ENCODE results near the gene GRIP2. TPM values are rescaled to one million over a fixed set of nuclear protein-coding genes. Genes with fewer than 3 reads are reported as not detected.

The GRIP2 gene
- polyA plus RNA-seq, 3 donors = not detected

DNA sequence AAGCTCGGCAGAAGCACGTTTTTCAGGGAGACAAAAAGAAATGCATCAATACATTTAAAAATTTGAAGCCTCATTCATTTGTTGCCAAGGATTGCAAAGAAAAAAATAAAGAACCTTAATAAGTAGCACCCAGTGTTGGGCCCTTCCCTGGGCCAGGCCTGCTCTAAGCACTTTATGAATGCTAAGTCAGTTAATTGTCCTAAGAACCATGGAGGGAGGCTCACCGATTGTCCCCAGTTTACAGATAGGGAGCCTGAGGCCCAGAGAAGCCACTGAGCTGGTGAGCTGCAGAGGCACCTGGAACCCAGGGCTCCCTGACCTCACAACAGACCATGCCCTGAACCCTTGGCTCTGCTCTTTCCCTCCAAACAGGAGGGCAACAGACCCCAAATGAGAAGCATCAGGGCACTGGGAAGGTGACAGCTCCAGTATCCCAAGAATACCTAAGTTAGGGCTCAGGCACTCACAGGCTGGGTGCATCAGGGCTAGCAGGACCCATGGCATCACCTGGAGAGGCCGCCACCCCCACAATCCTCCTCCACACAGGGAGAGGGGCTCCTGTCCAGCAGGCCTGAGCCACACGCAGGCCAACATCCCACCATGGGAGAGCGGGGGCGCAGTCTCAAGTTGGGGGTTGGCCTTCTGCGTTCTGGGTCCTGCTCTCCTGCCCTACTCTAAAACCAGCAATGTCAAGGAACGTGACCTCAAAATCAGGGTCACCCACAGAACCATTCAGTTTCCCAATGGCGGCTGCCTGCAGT is 3.9 kb downstream of the GRIP2 start:
- no peak overlapping the region for H3K4me3 ChIP-seq (replicated peaks in 1 of 3; ENCODE audit: low read depth in 2 of 3, low read length in 3 of 3)
- WGBS (ENCODE audit: insufficient coverage) = 91% methylated on average over 7 of the region's 10 CpGs
- H3K9me3 ChIP-seq (replicated peaks in 1 of 2; ENCODE audit: control insufficient read depth in 1 of 2, insufficient read depth in 1 of 2, low read length in 2 of 2) = no peaks in the 10 kb centered on the region
- no peak overlapping the region for H3K9ac ChIP-seq (ENCODE audit: insufficient read depth, low read length, poor library complexity, severe bottlenecking)
- no peaks in the 10 kb centered on the region for H4K20me1 ChIP-seq (ENCODE audit: insufficient read depth, low read length)
- no peaks in the 10 kb centered on the region for H3K36me3 ChIP-seq (replicated peaks in 1 of 2; ENCODE audit: control insufficient read depth in 1 of 2, insufficient read depth in 2 of 2, low read length in 2 of 2)
- no peak overlapping the region for H3K4me2 ChIP-seq (replicated peaks; ENCODE audit: extremely low read depth, low read length, poor library complexity, severe bottlenecking)
- Mint-ChIP-seq H3K4me3 (no peak overlapping the region), H3K27ac (no peak overlapping the region), H3K4me1 (no peaks in the 10 kb centered on the region), H3K27me3 (ENCODE audit: low read depth in 3 of 3) (peaks cover 4 to 22% (median 5%) of the 10 kb centered on the region in 3 donors), H3K36me3 (no peaks in the 10 kb centered on the region), H3K9me3 (peaks cover 0 to 2% (median 0%) of the 10 kb centered on the region in 7 donors)
- intact Hi-C loops (cut with micrococcal nuclease) = no loop called here
- H2AFZ ChIP-seq (ENCODE audit: insufficient read depth, low read depth, low read length, poor library complexity, severe bottlenecking) = no peak overlapping the region
- H3K79me2 ChIP-seq (ENCODE audit: insufficient read depth, low read length) = no peaks in the 10 kb centered on the region
- H3K4me1 ChIP-seq (ENCODE audit: control insufficient read depth in 1 of 2, insufficient read depth in 2 of 2, low read length in 2 of 2) = no peaks in the 10 kb centered on the region
- TF ChIP-seq, protein P1, sequence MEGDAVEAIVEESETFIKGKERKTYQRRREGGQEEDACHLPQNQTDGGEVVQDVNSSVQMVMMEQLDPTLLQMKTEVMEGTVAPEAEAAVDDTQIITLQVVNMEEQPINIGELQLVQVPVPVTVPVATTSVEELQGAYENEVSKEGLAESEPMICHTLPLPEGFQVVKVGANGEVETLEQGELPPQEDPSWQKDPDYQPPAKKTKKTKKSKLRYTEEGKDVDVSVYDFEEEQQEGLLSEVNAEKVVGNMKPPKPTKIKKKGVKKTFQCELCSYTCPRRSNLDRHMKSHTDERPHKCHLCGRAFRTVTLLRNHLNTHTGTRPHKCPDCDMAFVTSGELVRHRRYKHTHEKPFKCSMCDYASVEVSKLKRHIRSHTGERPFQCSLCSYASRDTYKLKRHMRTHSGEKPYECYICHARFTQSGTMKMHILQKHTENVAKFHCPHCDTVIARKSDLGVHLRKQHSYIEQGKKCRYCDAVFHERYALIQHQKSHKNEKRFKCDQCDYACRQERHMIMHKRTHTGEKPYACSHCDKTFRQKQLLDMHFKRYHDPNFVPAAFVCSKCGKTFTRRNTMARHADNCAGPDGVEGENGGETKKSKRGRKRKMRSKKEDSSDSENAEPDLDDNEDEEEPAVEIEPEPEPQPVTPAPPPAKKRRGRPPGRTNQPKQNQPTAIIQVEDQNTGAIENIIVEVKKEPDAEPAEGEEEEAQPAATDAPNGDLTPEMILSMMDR (IDR thresholded peaks at IDR 0.05) = no peak
- peaks cover 0 to 7% of the 10 kb centered on the region in 2 donors for H3K27me3 ChIP-seq (ENCODE audit: control insufficient read depth in 2 of 2, insufficient read depth in 2 of 2, low read length in 2 of 2)
- no peak overlapping the region for H3K27ac ChIP-seq (ENCODE audit: low read depth in 1 of 2, low read length in 2 of 2)
- DNase-seq = no peak

DNA sequence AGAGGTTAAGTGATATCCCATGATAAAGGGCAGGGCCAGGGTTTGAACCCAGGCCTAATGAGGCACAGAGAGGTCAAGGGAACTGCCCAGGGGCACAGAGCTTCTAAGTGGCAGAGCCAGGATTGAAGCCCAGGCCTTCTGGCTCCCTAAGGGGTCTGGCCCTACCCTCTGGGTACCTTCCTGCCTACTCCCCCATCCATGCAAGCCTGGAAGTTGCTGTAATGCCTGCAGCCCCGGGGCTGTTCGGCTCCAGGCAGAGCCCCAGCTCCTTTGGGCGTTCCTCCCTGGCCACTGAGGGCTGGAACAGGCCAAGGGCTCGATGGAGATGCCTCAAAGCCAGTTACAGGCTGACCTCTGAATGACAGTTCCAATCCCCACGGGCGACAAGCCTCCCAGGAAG is 4.5 kb downstream of the GRIP2 start:
- H2AFZ ChIP-seq (ENCODE audit: insufficient read depth, low read depth, low read length, poor library complexity, severe bottlenecking) = no peak overlapping the region
- Mint-ChIP-seq H3K4me3 (no peak overlapping the region), H3K9me3 (peaks cover 0 to 2% (median 0%) of the 10 kb centered on the region in 7 donors), H3K4me1 (no peaks in the 10 kb centered on the region), H3K36me3 (no peaks in the 10 kb centered on the region), H3K27me3 (ENCODE audit: low read depth in 3 of 3) (peaks cover 4 to 24% (median 5%) of the 10 kb centered on the region in 3 donors), H3K27ac (no peak overlapping the region)
- H3K9me3 ChIP-seq (replicated peaks in 1 of 2; ENCODE audit: control insufficient read depth in 1 of 2, insufficient read depth in 1 of 2, low read length in 2 of 2) = no peaks in the 10 kb centered on the region
- H3K4me2 ChIP-seq (replicated peaks; ENCODE audit: extremely low read depth, low read length, poor library complexity, severe bottlenecking) = no peak overlapping the region
- H4K20me1 ChIP-seq (ENCODE audit: insufficient read depth, low read length) = no peaks in the 10 kb centered on the region
- no peak for DNase-seq
- peaks cover 0 to 7% of the 10 kb centered on the region in 2 donors for H3K27me3 ChIP-seq (ENCODE audit: control insufficient read depth in 2 of 2, insufficient read depth in 2 of 2, low read length in 2 of 2)
- no peak overlapping the region for H3K9ac ChIP-seq (ENCODE audit: insufficient read depth, low read length, poor library complexity, severe bottlenecking)
- TF ChIP-seq, protein P1 (IDR thresholded peaks at IDR 0.05) = no peak
- 85% methylated on average over 6 of the region's 6 CpGs for WGBS (ENCODE audit: insufficient coverage)
- intact Hi-C loops (cut with micrococcal nuclease) = no loop called here
- H3K4me3 ChIP-seq (replicated peaks in 1 of 3; ENCODE audit: low read depth in 2 of 3, low read length in 3 of 3) = no peak overlapping the region
- no peaks in the 10 kb centered on the region for H3K79me2 ChIP-seq (ENCODE audit: insufficient read depth, low read length)
- no peaks in the 10 kb centered on the region for H3K36me3 ChIP-seq (replicated peaks in 1 of 2; ENCODE audit: control insufficient read depth in 1 of 2, insufficient read depth in 2 of 2, low read length in 2 of 2)
- H3K4me1 ChIP-seq (ENCODE audit: control insufficient read depth in 1 of 2, insufficient read depth in 2 of 2, low read length in 2 of 2) = no peaks in the 10 kb centered on the region
- H3K27ac ChIP-seq (ENCODE audit: low read depth in 1 of 2, low read length in 2 of 2) = no peak overlapping the region

Measured in CD14-positive monocyte (primary cell).